ENCODE measurements around the gene OPTN.
"Not testable (repeated sequence)": the region's sequence is repeated elsewhere in the genome, so short reads cannot be mapped to it uniquely, and the experiment has no call there.

Gene OPTN

DNA sequence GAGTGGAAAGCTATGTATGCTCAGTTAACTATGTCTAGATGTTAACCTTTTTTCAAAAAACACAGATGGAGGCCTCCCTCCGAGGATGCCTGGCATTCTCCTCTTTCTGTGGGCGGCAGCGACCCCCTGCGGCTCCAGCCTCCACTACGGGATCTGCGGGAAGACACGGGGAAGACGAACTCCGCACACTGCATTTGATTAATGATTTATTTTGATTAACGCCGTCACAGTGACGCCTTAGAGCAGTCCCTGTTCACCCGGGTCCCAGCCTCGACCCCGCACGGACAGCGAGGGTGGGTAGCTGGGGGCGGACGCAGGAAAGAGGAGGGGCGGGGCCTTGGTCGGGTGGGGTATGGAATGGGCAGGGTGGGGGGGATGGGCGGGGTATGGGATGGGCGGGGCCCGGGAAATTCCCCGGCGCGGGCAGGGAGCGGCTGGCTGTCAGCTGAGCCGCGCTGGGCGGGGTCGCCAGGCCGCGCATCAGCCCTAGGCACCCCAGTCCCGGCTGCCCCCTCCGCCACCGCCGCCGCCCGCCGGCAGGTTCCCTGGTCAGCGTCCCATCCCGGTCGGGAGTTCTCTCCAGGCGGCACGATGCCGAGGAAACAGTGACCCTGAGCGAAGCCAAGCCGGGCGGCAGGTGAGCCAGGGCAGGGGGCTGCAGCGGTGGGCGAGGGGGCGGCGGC, at the start of gene OPTN:
Gene OPTN, plus strand, starts transcription at position 498 of the 683 bp plus-strand sequence. CDS start 8,960 bp downstream, outside the sequence.
- Histone ChIP-seq H3K27ac (no peak within 1 kb of the TSS), H3K27me3 (peaks cover 62% of the 10 kb centered on the region), H3K4me3 (ENCODE audit: low read depth in 1 of 2, low read length in 1 of 2) (peak within 1 kb of the TSS; percentile 17 to 60), H3K9me3 (no peaks in the 10 kb centered on the region), H3K4me1 (ENCODE audit: control insufficient read depth in 1 of 2, insufficient read depth in 1 of 2, low read depth in 1 of 2, low read length in 1 of 2) (peaks cover 9 to 20% of the 10 kb centered on the region in 2 experiments), H3K36me3 (no peaks in the 10 kb centered on the region)
- TF ChIP-seq, protein P1, sequence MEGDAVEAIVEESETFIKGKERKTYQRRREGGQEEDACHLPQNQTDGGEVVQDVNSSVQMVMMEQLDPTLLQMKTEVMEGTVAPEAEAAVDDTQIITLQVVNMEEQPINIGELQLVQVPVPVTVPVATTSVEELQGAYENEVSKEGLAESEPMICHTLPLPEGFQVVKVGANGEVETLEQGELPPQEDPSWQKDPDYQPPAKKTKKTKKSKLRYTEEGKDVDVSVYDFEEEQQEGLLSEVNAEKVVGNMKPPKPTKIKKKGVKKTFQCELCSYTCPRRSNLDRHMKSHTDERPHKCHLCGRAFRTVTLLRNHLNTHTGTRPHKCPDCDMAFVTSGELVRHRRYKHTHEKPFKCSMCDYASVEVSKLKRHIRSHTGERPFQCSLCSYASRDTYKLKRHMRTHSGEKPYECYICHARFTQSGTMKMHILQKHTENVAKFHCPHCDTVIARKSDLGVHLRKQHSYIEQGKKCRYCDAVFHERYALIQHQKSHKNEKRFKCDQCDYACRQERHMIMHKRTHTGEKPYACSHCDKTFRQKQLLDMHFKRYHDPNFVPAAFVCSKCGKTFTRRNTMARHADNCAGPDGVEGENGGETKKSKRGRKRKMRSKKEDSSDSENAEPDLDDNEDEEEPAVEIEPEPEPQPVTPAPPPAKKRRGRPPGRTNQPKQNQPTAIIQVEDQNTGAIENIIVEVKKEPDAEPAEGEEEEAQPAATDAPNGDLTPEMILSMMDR (IDR thresholded peaks at IDR 0.05): no peak

- no peaks in the 10 kb centered on the region for H3K9me3 ChIP-seq
- no peaks in the 10 kb centered on the region for H3K36me3 ChIP-seq
- no peaks in the 10 kb centered on the region for H3K4me1 ChIP-seq (ENCODE audit: control insufficient read depth in 1 of 2, insufficient read depth in 1 of 2, low read depth in 1 of 2, low read length in 1 of 2)
- TF ChIP-seq, protein P1 (IDR thresholded peaks at IDR 0.05): no peak
- H3K27me3 ChIP-seq: no peaks in the 10 kb centered on the region
- H3K4me3 ChIP-seq (ENCODE audit: low read depth in 1 of 2, low read length in 1 of 2): no peak overlapping the region
- no peak overlapping the region for H3K27ac ChIP-seq
Measured at GRCh38 chr10:13051126-13051694, 48.8 kb upstream of the OPTN start.

- not testable (repeated sequence) for H3K27me3 ChIP-seq; H3K36me3 ChIP-seq; H3K4me3 ChIP-seq (ENCODE audit: low read depth in 1 of 2, low read length in 1 of 2); H3K4me1 ChIP-seq (ENCODE audit: control insufficient read depth in 1 of 2, insufficient read depth in 1 of 2, low read depth in 1 of 2, low read length in 1 of 2); H3K9me3 ChIP-seq; H3K27ac ChIP-seq
Measured at GRCh38 chr10:13053208-13053607, 46.8 kb upstream of the OPTN start.

DNA sequence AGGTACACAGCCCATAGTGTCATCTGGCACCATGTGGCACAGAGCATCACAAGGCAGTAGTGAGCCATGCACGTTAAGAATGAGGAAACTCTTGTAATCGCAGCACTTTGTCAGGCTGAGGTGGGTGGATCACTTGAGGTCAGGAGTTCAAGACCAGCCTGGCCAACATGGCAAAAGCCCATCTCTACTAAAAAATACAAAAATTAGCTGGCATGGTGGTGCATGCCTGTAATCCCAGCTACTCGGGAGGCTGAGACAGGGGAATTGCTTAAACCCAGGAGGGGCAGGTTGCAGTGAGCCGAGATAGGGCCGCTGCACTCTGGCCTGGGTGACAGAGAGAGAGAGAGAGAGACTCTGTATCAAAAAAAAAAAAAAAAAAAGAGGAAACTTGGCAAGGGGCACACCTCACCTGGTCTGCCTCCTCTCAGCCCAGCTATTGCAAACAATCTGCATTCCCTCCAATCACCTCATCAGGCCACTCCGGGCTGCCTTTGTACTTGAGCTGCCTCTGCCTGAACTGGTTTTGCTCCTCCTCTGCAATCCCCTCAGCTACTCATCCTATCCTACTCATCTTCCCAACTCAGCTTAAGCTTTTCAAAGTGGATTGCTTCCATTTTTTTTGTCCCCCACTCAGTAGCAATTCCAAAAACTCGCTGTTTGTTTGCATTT, 46.0 kb upstream of the OPTN start:
- H3K27me3 ChIP-seq: no peaks in the 10 kb centered on the region
- H3K36me3 ChIP-seq: no peaks in the 10 kb centered on the region
- no peak overlapping the region for H3K4me3 ChIP-seq (ENCODE audit: low read depth in 1 of 2, low read length in 1 of 2)
- H3K9me3 ChIP-seq: no peaks in the 10 kb centered on the region
- TF ChIP-seq, protein P1 (IDR thresholded peaks at IDR 0.05): no peak
- H3K4me1 ChIP-seq (ENCODE audit: control insufficient read depth in 1 of 2, insufficient read depth in 1 of 2, low read depth in 1 of 2, low read length in 1 of 2): no peaks in the 10 kb centered on the region
- no peak overlapping the region for H3K27ac ChIP-seq

GRCh38 chr10:13054844-13055243, 45.1 kb upstream of the OPTN start:
- Histone ChIP-seq H3K4me1 (ENCODE audit: control insufficient read depth in 1 of 2, insufficient read depth in 1 of 2, low read depth in 1 of 2, low read length in 1 of 2) (no peaks in the 10 kb centered on the region), H3K9me3 (no peaks in the 10 kb centered on the region), H3K27ac (no peak overlapping the region), H3K4me3 (ENCODE audit: low read depth in 1 of 2, low read length in 1 of 2) (no peak overlapping the region), H3K27me3 (no peaks in the 10 kb centered on the region), H3K36me3 (no peaks in the 10 kb centered on the region)
- TF ChIP-seq, protein P1 (IDR thresholded peaks at IDR 0.05): no peak
